Activated T-helper 1 cell treated with anti-CD3 and anti-CD28 coated beads, Interleukin-12 subunit alpha, Interleukin-12 subunit beta, Interleukin-2, Interleukin-4 antibody, amounts not matched to agents 30 ng/mL and 10 ng/mL and 1 ng/mL, durations not matched to agents 14 hours and 24 hours and 36 hours (primary cell): ENCODE measurements around the gene AIMP2. TPM values are rescaled to one million over a fixed set of nuclear protein-coding genes. Genes with fewer than 3 reads are reported as not detected.
"Not testable (repeated sequence)": the region's sequence is repeated elsewhere in the genome, so short reads cannot be mapped to it uniquely, and the experiment has no call there.

Experiments
- DNase-seq: peaks from one replicate; pipeline ENCODE4 v3.0.0; 2021; ENCODE audit warnings: low spot score
- H3K27ac Mint-ChIP-seq: one replicate; pipeline ENCODE4 v1.8.0; 2021; ENCODE audit warnings: mild to moderate bottlenecking, mixed read lengths
- H3K27me3 Mint-ChIP-seq: one replicate; pipeline ENCODE4 v1.8.0; 2022; ENCODE audit warnings: mild to moderate bottlenecking, moderate library complexity, mixed read lengths; ENCODE audit not compliant: insufficient read depth
- H3K36me3 Mint-ChIP-seq: one replicate; pipeline ENCODE4 v1.8.0; 2021; ENCODE audit warnings: low read depth, mixed read lengths
- H3K4me1 Mint-ChIP-seq: one replicate; pipeline ENCODE4 v1.8.0; 2021; ENCODE audit warnings: low read depth, mixed read lengths
- H3K4me3 Mint-ChIP-seq: one replicate; pipeline ENCODE4 v1.8.0; 2021; ENCODE audit warnings: mild to moderate bottlenecking, moderate library complexity, mixed read lengths
- H3K9me3 Mint-ChIP-seq: one replicate; pipeline ENCODE4 v1.8.0; 2021; ENCODE audit warnings: mixed read lengths
- intact Hi-C: fragments of 100-400 bp; cut with micrococcal nuclease; formaldehyde crosslinking; loops from one replicate; pipeline ENCODE4 v1.15.1; 2024
- total RNA-seq: library from RNA; stranded (reverse); gene quantifications from 2 replicates; pipeline ENCODE4 v1.2.3, GENCODE V29; 2022

AIMP2 gene
- total RNA-seq, 1 donor from 2014 or later, result 101 TPM

- peaks cover 42% of the 10 kb centered on the region for H3K36me3 Mint-ChIP-seq
- no peaks in the 10 kb centered on the region for H3K27me3 Mint-ChIP-seq
- DNase-seq, result no peak
- no peaks in the 10 kb centered on the region for H3K9me3 Mint-ChIP-seq
- intact Hi-C loops, result no loop called here
- no peak overlapping the region for H3K4me3 Mint-ChIP-seq
- peaks cover 3% of the 10 kb centered on the region for H3K4me1 Mint-ChIP-seq
- H3K27ac Mint-ChIP-seq, result no peak overlapping the region
Observed at GRCh38 chr7:6032167-6032566, 23.1 kb downstream of the AIMP2 start.

GRCh38 chr7:6032641-6033040 lies 23.6 kb downstream of the AIMP2 start:
- no peaks in the 10 kb centered on the region for H3K9me3 Mint-ChIP-seq
- peaks cover 39% of the 10 kb centered on the region for H3K36me3 Mint-ChIP-seq
- H3K27me3 Mint-ChIP-seq, result no peaks in the 10 kb centered on the region
- no peak overlapping the region for H3K27ac Mint-ChIP-seq
- no peak for DNase-seq
- intact Hi-C loops, result no loop called here
- H3K4me3 Mint-ChIP-seq, result no peak overlapping the region
- no peaks in the 10 kb centered on the region for H3K4me1 Mint-ChIP-seq

- DNase-seq, result no peak
- intact Hi-C loops, result no loop called here
- Mint-ChIP-seq H3K4me3 (no peak overlapping the region), H3K36me3 (peaks cover 38% of the 10 kb centered on the region), H3K27me3 (no peaks in the 10 kb centered on the region), H3K4me1 (no peaks in the 10 kb centered on the region), H3K9me3 (no peaks in the 10 kb centered on the region), H3K27ac (no peak overlapping the region)
Observed at GRCh38 chr7:6035165-6035564, 26.1 kb downstream of the AIMP2 start.

- Mint-ChIP-seq H3K27me3 (no peaks in the 10 kb centered on the region), H3K27ac (no peak overlapping the region), H3K9me3 (no peaks in the 10 kb centered on the region), H3K36me3 (peaks cover 41% of the 10 kb centered on the region), H3K4me3 (no peak overlapping the region), H3K4me1 (no peaks in the 10 kb centered on the region)
- intact Hi-C loops, result no loop called here
- DNase-seq, result no peak
Observed at GRCh38 chr7:6035686-6036085, 26.6 kb downstream of the AIMP2 start.

- no peaks in the 10 kb centered on the region for H3K9me3 Mint-ChIP-seq
Observed at GRCh38 chr7:6049780-6050179, 40.7 kb downstream of the AIMP2 start.

GRCh38 chr7:6051185-6051584 lies 42.1 kb downstream of the AIMP2 start:
- H3K27me3 Mint-ChIP-seq, H3K4me3 Mint-ChIP-seq, DNase-seq, H3K27ac Mint-ChIP-seq, intact Hi-C loops, H3K9me3 Mint-ChIP-seq, H3K4me1 Mint-ChIP-seq: not testable (repeated sequence)
- H3K36me3 Mint-ChIP-seq, result peaks cover 15% of the 10 kb centered on the region

More at GRCh38 chr7:6049780-6050179, 40.7 kb downstream of the AIMP2 start:
- peaks cover 14% of the 10 kb centered on the region for H3K36me3 Mint-ChIP-seq
- intact Hi-C loops, result no loop called here
- no peaks in the 10 kb centered on the region for H3K4me1 Mint-ChIP-seq
- no peaks in the 10 kb centered on the region for H3K27me3 Mint-ChIP-seq
- no peak for DNase-seq
- no peak overlapping the region for H3K27ac Mint-ChIP-seq
- H3K4me3 Mint-ChIP-seq, result no peak overlapping the region

GRCh38 chr7:6056616-6057015 lies 47.5 kb downstream of the AIMP2 start:
- Mint-ChIP-seq H3K4me3 (no peak overlapping the region), H3K36me3 (peaks cover 6% of the 10 kb centered on the region), H3K27me3 (no peaks in the 10 kb centered on the region), H3K4me1 (peaks cover 21% of the 10 kb centered on the region), H3K9me3 (no peaks in the 10 kb centered on the region), H3K27ac (no peak overlapping the region)
- DNase-seq, result no peak
- intact Hi-C loops, result no loop called here

GRCh38 chr7:6057316-6058129 lies 48.5 kb downstream of the AIMP2 start:
- peak overlapping the region; percentile 92 for H3K4me3 Mint-ChIP-seq
- H3K27me3 Mint-ChIP-seq, result no peaks in the 10 kb centered on the region
- peaks cover 21% of the 10 kb centered on the region for H3K4me1 Mint-ChIP-seq
- H3K27ac Mint-ChIP-seq, result peak overlapping the region; percentile 55
- intact Hi-C loops, result no loop called here
- no peaks in the 10 kb centered on the region for H3K9me3 Mint-ChIP-seq
- peaks cover 5% of the 10 kb centered on the region for H3K36me3 Mint-ChIP-seq
- no peak for DNase-seq

- H3K9me3 Mint-ChIP-seq, H3K27ac Mint-ChIP-seq, H3K27me3 Mint-ChIP-seq, DNase-seq, H3K36me3 Mint-ChIP-seq, intact Hi-C loops: not testable (repeated sequence)
- Mint-ChIP-seq H3K4me1 (peaks cover 21% of the 10 kb centered on the region), H3K4me3 (peak overlapping the region; percentile 92)
Observed at GRCh38 chr7:6059941-6060340, 50.9 kb downstream of the AIMP2 start.

- Mint-ChIP-seq H3K27me3 (peaks cover 3% of the 10 kb centered on the region), H3K27ac (no peak overlapping the region), H3K4me3 (no peak overlapping the region), H3K9me3 (no peaks in the 10 kb centered on the region), H3K4me1 (no peaks in the 10 kb centered on the region), H3K36me3 (no peaks in the 10 kb centered on the region)
- DNase-seq, result no peak
- intact Hi-C loops, result no loop called here
Observed at GRCh38 chr7:6071406-6071805, 62.3 kb downstream of the AIMP2 start.

Other genes starting within 250 kb of the AIMP2 start
- gene RNF216, start 227.6 kb upstream of the AIMP2 start, total RNA-seq, result 39.2 and 40.2 TPM in 2 replicates
- not detected in 2 replicates for gene OCM, start 128.5 kb upstream of the AIMP2 start, total RNA-seq
- 101 and 111 TPM in 2 replicates for gene CCZ1, start 110.5 kb upstream of the AIMP2 start, total RNA-seq
- gene RSPH10B, start 38.6 kb upstream of the AIMP2 start, total RNA-seq, result 0.81 and 1.1 TPM in 2 replicates
- gene PMS2, start 223 bp upstream of the AIMP2 start, total RNA-seq, result 20.3 and 25.8 TPM in 2 replicates
- 0.44 and 0.56 TPM in 2 replicates for gene ANKRD61, start 22.1 kb downstream of the AIMP2 start, total RNA-seq
- 98.9 and 104 TPM in 2 replicates for gene EIF2AK1, start 49.9 kb downstream of the AIMP2 start, total RNA-seq
- 17.6 and 19.6 TPM in 2 replicates for gene USP42, start 95.7 kb downstream of the AIMP2 start, total RNA-seq